WERI-Rb-1 (cell line): Measurements from ENCODE around the gene C1orf21.

Experiments
- DNase-seq: peaks from one replicate; pipeline ENCODE4 v3.0.0-alpha.2; 2020
- H3K27ac ChIP-seq: fragments of 250-450 bp; sonication (Bioruptor Pico); 2 replicates; pipeline ENCODE4 v1.5.1; 2020; ENCODE audit warnings: mild to moderate bottlenecking, moderate library complexity
- H3K27me3 ChIP-seq: fragments of 250-450 bp; sonication (Bioruptor Pico); 2 replicates; pipeline ENCODE4 v1.5.1; 2021; ENCODE audit warnings: mild to moderate bottlenecking, low read depth, moderate library complexity; ENCODE audit not compliant: insufficient read depth, severe bottlenecking
- H3K36me3 ChIP-seq: fragments of 250-450 bp; sonication (Bioruptor Pico); 2 replicates; pipeline ENCODE4 v1.5.1; 2020; ENCODE audit warnings: mild to moderate bottlenecking, moderate library complexity
- H3K4me3 ChIP-seq: 2 replicates; pipeline ENCODE4 v1.5.1; 2011; ENCODE audit warnings: low read depth, mild to moderate bottlenecking, control low read depth, low read length
- H3K9me3 ChIP-seq: fragments of 250-450 bp; sonication (Bioruptor Pico); 2 replicates; pipeline ENCODE4 v1.5.1; 2021; ENCODE audit warnings: mild to moderate bottlenecking, moderate library complexity; ENCODE audit not compliant: severe bottlenecking
- CTCF ChIP-seq: IDR thresholded peaks from 2 replicates; pipeline ENCODE4 v1.5.1; 2011; ENCODE audit warnings: low read depth, mild to moderate bottlenecking, control low read depth, inconsistent platforms, low read length

The C1orf21 gene

GRCh38 chr1:184503221-184503749 lies 116.5 kb downstream of the C1orf21 start:
- H3K9me3 ChIP-seq, result no peaks in the 10 kb centered on the region
- no peak for TF ChIP-seq CTCF
- H3K36me3 ChIP-seq, result no peaks in the 10 kb centered on the region
- H3K4me3 ChIP-seq, result no peak overlapping the region
- H3K27me3 ChIP-seq, result no peaks in the 10 kb centered on the region
- DNase-seq, result no peak
- no peak overlapping the region for H3K27ac ChIP-seq

GRCh38 chr1:184504040-184504954 lies 117.5 kb downstream of the C1orf21 start:
- Histone ChIP-seq H3K9me3 (no peaks in the 10 kb centered on the region), H3K27me3 (no peaks in the 10 kb centered on the region), H3K27ac (no peak overlapping the region), H3K36me3 (no peaks in the 10 kb centered on the region), H3K4me3 (no peak overlapping the region)
- TF ChIP-seq CTCF, result no peak
- DNase-seq, result no peak

GRCh38 chr1:184504955-184505338 lies 118.1 kb downstream of the C1orf21 start:
- Histone ChIP-seq H3K4me3 (no peak overlapping the region), H3K27ac (no peak overlapping the region), H3K27me3 (no peaks in the 10 kb centered on the region), H3K36me3 (no peaks in the 10 kb centered on the region; the same call in 1 of the 2 replicates), H3K9me3 (no peaks in the 10 kb centered on the region)
- no peak for TF ChIP-seq CTCF
- no peak for DNase-seq

- H3K36me3 ChIP-seq, result no peaks in the 10 kb centered on the region; the same call in 1 of the 2 replicates
- H3K9me3 ChIP-seq, result no peaks in the 10 kb centered on the region
- H3K4me3 ChIP-seq, result no peak overlapping the region
- H3K27me3 ChIP-seq, result no peaks in the 10 kb centered on the region
- TF ChIP-seq CTCF, result no peak
- no peak overlapping the region for H3K27ac ChIP-seq
- DNase-seq, result no peak
These were observed 119.7 kb downstream of the C1orf21 start for GRCh38 chr1:184506481-184506880.

DNA sequence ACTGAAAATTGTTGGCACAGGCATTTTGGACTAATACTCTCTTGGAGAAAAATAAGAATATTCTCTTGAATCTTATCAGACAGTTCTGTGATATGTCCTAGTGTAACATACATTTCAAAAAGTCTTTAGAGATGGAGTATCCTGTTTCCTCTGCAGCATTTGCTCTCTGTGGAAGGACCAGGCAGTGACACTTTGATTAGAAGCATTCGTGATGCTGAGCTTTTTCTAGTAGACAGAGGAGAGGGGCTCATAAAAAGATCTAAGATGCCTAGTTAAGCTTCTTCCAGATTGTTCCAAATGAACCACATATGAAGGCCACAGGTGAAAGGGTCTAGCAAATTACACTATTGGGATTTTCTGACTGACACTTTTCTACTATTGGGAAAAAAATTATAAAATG lies 120.3 kb downstream of the C1orf21 start:
- no peak for TF ChIP-seq CTCF
- Histone ChIP-seq H3K4me3 (no peak overlapping the region), H3K27ac (no peak overlapping the region)

More for the DNA sequence above, 120.3 kb downstream of the C1orf21 start:
- Histone ChIP-seq H3K9me3 (no peaks in the 10 kb centered on the region), H3K36me3 (no peaks in the 10 kb centered on the region; the same call in 1 of the 2 replicates), H3K27me3 (no peaks in the 10 kb centered on the region)
- DNase-seq, result no peak
